SH-SY5Y (cell line): ENCODE measurements around the gene ANKRD60.

Experiments
- GATA2 ChIP-seq: IDR thresholded peaks from 2 replicates; pipeline ENCODE4 v1.6.1; 2011; ENCODE audit warnings: mild to moderate bottlenecking, low read depth, low read length
- GATA3 ChIP-seq: IDR thresholded peaks from 2 replicates; pipeline ENCODE4 v1.6.1; 2011; ENCODE audit warnings: low read depth, mild to moderate bottlenecking, low read length, moderate library complexity

The ANKRD60 gene

GRCh38 chr20:58251979-58252591 lies 23.6 kb upstream of the ANKRD60 start:
- TF ChIP-seq GATA3, result no peak
- TF ChIP-seq GATA2, result no peak

DNA sequence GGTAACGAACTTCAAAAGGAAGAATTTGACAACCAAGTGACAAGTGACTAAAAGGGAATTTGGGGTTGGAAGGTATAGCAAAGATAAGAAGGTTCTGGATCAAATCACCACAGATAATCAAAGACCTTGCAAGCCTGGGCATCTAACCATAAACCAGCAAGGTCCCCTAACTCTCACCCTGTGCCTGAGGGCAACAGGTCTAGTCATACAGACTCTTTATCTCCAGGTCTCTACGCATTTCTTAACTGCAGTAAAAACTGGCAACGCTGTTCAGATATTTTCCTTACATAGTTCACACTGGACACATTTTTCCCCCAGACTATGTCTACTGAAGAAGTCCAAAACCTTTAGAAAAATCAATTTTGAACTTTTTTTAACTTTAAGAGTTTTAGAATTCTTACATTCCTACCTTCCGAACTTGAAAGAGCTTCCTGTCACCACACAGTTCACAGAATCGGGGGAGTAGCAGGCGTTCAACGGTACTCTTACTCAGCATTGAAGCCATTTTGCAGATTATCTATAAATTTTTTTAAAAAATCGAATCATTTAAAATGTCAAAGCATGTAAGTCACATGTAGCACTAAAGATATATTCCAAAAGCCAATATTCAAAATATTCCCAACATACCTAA lies 23.0 kb upstream of the ANKRD60 start:
- TF ChIP-seq GATA2 (no peak), GATA3 (no peak)

- TF ChIP-seq GATA2 (no peak), GATA3 (no peak)
These were observed 17.9 kb upstream of the ANKRD60 start for GRCh38 chr20:58246346-58246745.

GRCh38 chr20:58245931-58246330 lies 17.5 kb upstream of the ANKRD60 start:
- no peak for TF ChIP-seq GATA3
- TF ChIP-seq GATA2, result no peak

DNA sequence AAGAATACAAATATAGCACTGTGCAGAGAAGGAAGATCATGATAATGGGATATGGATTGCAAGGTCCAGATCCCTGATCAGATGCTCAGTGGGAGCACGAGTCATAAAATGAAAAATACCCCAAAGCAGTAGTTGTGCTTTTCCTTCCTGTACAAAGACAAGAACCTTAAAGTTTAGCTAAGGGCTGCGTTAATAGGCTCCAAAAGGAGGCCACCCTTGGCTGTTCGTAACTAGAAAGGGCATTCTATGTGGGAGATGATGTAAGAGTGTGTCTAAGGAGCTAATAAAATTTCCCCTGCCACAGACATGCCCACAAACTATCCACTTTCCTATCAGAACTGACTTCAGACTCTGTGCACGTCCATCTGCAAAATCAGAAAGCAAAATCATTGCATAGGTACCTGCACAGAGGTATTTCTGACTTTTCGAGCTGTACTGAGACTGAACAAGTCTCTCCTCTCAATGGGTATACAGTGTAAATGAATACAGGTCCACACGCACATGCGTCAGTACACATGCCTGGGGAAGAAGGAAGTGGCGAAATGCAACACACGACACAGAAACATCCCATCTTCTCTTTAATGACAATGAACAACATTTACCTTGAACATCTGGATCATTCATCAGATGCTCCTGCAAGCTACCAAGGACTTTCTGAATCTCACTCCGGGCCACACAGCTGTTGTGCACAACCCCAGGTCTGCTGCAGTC lies 16.9 kb upstream of the ANKRD60 start:
- TF ChIP-seq GATA2 (no peak), GATA3 (no peak)

- TF ChIP-seq GATA3, result no peak
- no peak for TF ChIP-seq GATA2
These were observed 16.1 kb upstream of the ANKRD60 start for GRCh38 chr20:58244517-58245030.

GRCh38 chr20:58243653-58244410 lies 15.4 kb upstream of the ANKRD60 start:
- no peak for TF ChIP-seq GATA3
- no peak for TF ChIP-seq GATA2

- TF ChIP-seq GATA3, result no peak
- TF ChIP-seq GATA2, result no peak
These were observed 14.4 kb upstream of the ANKRD60 start for GRCh38 chr20:58242824-58243223.

DNA sequence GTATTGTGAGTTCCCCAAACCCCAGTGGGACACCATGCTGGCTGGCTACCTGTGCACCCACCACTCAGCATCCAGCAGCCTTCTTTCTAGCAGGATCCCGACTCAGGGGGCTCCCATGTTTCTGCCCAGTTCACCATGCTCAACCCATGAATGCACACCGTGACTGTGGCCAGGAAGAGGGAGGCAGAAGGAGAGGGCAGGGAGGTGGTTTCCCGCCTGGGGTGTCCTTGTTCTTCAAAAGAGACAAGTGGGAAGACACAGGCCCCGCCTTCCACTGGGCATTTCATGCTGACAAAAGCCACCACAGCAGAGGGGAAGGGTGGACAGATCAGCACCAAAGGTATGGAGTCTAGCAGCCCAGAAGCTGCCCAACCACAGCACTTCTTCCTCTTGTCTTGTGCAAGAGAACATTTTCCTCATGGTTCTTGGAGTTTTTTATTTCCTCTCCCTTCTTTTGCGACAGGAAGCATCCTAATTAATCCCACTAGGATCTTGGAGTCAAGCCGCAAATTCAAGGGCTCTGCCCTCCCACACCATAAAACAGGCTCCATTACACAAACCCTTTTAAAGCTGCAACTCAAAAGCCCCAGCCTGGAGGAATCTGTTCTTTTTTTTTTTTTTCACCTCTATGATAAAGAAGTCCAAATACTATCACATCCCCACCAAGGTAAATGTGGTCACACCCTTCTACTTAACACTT lies 13.5 kb upstream of the ANKRD60 start:
- TF ChIP-seq GATA3 (no peak), GATA2 (no peak)

DNA sequence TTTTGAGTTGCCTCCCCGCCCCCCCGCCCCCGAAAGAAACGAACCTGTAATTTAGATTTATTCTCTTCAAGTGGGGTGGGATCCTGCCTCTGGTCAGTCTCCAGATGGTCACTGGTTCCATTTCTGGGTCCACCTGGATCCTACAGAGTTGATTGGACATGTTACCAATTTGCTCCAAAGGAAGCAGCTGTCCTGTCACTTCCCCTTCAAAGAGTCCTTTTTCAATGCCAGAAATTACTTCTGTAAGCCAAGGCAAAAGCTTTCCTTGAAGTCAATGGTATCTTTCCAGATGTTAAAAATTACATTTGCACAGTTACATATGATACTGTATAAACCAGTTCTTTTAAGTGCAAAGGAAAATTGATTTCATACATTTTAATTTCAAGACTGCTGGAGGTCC lies 12.0 kb upstream of the ANKRD60 start:
- no peak for TF ChIP-seq GATA3
- TF ChIP-seq GATA2, result no peak

GRCh38 chr20:58239216-58239615 lies 10.8 kb upstream of the ANKRD60 start:
- no peak for TF ChIP-seq GATA3
- no peak for TF ChIP-seq GATA2

DNA sequence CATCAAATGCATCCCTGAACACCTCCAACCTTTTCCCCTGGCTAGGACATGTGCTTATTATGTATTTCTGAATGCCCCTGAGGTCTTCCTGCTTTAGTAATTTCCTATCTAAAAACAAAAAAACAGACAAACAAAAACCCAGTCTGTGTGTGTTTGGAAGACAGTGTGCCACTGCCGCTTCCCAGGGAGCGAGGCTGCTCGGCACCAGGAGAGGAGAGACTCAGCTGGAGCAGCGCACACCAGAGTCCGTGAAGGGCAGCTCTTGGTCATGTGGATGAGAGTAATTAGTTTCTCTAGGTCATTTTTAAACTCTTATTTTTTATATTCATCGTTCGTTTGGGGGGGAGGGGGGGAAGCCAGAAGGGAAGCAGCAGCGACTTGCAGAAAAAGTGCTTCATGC lies 10.0 kb upstream of the ANKRD60 start:
- TF ChIP-seq GATA3 (no peak), GATA2 (no peak)

DNA sequence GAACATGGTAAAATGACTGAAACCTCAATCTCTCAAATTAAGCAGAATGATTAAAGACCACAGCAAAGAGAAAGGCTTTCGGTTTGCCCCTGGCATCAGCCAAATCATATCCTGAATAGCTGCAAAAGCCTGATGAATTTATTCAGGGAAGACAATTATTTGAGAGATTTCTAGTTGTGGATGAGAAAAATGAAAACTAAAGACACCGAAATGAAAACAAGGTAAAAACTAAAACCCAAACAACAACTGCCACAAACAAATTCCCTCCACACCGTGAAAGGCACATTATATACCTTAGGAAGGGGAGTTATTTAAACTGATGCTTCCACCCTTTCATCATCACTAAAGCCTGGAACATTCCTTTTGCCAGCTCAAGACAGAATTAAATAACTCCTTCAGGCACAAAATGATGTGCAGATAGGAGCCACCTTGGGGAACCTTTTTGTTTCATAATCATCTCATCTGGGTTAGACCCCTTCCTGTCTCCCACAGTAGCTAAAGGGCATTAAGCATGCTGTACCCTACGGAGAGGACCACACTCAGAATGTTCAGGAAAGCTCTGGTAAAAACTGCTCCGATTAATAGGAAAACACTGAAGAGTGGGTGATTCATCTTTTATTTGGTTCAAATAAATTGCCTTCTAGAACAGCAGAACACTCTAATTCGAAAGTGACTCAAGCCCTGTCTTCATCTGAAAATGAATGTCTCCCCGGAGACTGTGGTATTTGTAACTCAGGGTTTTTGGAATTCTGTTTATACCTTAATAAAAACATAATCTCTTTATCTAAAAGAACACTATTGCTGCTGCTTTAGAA lies 9.1 kb upstream of the ANKRD60 start:
- TF ChIP-seq GATA3, result no peak
- no peak for TF ChIP-seq GATA2
